ENCODE measurements around the gene FGR. TPM values are rescaled to one million over a fixed set of nuclear protein-coding genes. Genes with fewer than 3 reads are reported as not detected.
A peak's percentile ranks its signal among the peaks of the same experiment; 100 is the strongest.

Gene FGR
- total RNA-seq (2016; rRNA removed; fragmentation: Illumina TruSeq; extraction: Trizol) (not detected in 2 replicates), polyA plus RNA-seq (2011; rRNA removed) (0.04 TPM in 1 of 2 replicates, not detected in the other), polyA minus RNA-seq (2011; rRNA and poly(A)+ RNA removed; ENCODE audit: low replicate concordance) (0.33 TPM in 1 of 2 replicates, not detected in the other), Bru-seq, nascent RNA (percentile 13 among the genes with signal in this experiment), BruChase-seq, experiment 1, labeled RNA remaining after a 6-hour chase (percentile 5 among the genes with signal in this experiment), BruChase-seq, experiment 2, labeled RNA remaining after a 2-hour chase (percentile 15 among the genes with signal in this experiment)
- total RNA-seq (2016; cell fraction: cytosol; rRNA removed; fragmentation: Illumina TruSeq; extraction: Trizol; ENCODE audit: low read depth), result not detected in 2 replicates
- total RNA-seq (2016; cell fraction: insoluble cytoplasmic fraction; rRNA removed; fragmentation: Illumina TruSeq; extraction: Trizol), result not detected in 2 replicates
- total RNA-seq (2016; cell fraction: membrane; rRNA removed; fragmentation: Illumina TruSeq; extraction: Trizol), result not detected in 2 replicates
- not detected in 2 replicates for total RNA-seq (2016; cell fraction: nucleus; rRNA removed; fragmentation: Illumina TruSeq; extraction: Trizol)
- polyA plus RNA-seq (2011; cell fraction: cytosol; rRNA removed), result 0.01 and 0.04 TPM in 2 replicates
- 0.14 and 0.33 TPM in 2 replicates for polyA plus RNA-seq (2011; cell fraction: nucleus; rRNA removed)
- not detected in 2 replicates for polyA plus RNA-seq (2012)
- polyA plus RNA-seq (2016; cell fraction: cytosol; fragmentation: Illumina TruSeq; extraction: Trizol; ENCODE audit: low read depth), result not detected in 2 replicates
- not detected in 2 replicates for polyA plus RNA-seq (2016; cell fraction: insoluble cytoplasmic fraction; fragmentation: Illumina TruSeq; extraction: Trizol; ENCODE audit: low read depth)
- polyA plus RNA-seq (2016; cell fraction: membrane; fragmentation: Illumina TruSeq; extraction: Trizol; ENCODE audit: low read depth), result not detected in 2 replicates
- polyA plus RNA-seq (2016; cell fraction: nucleus; fragmentation: Illumina TruSeq; extraction: Trizol; ENCODE audit: insufficient read depth, low read depth), result not detected in 2 replicates
- polyA minus RNA-seq (2011; cell fraction: cytosol; rRNA and poly(A)+ RNA removed), result not detected in 2 replicates
- not detected in 2 replicates for polyA minus RNA-seq (2011; cell fraction: nucleus; rRNA and poly(A)+ RNA removed)
- long read RNA-seq, experiment 1, result 0 reads
- long read RNA-seq, experiment 2, result 0 reads

- DNase-seq (ENCODE audit: low spot score) (no peak), ATAC-seq (no peak)
- in situ Hi-C loops (cut with HindIII; ENCODE audit: extremely low pct_ligation_motif_present, low pct_unique_long_range_greater_than_20kb), result no loop called here
These were observed at the start of gene FGR for GRCh38 chr1:27634985-27635367. FGR (minus strand) TSS chr1:27635185; CDS start chr1:27623916, 11,269 bp downstream.

DNA sequence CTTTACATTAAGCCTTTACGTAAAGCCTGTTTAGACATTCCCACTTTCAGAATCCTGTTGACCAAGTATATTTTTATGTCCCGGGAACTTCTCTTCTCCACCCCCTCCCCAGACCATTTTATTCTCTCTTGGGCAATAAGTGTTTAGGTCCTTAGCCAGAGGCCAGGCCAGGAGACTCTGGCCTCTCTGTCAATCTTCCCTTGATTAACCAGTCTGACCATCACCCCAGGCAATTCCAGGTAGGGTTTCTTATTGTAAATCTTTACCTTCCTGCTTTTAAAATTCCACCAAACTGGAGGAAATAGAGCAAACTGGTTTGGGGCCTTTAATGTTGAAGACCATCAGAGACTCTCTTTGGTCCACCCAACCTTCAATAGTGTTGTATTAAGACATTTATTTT, 49.2 kb upstream of the FGR start:
- 50% methylated on average over 2 of the region's 2 CpGs for WGBS (ENCODE audit: low lambda C conversion rate)
- H4K20me1 ChIP-seq (ENCODE audit: insufficient read depth, low read length), result no peaks in the 10 kb centered on the region
- ChIA-PET CTCF (ENCODE audit: low intra/inter-chr PET ratio, low total read pairs) (no interaction called here), POLR2A (no interaction called here)
- intact Hi-C loops (cut with micrococcal nuclease; ENCODE audit: unreplicated experiment), result no loop called here
- in situ Hi-C loops (cut with HindIII; ENCODE audit: extremely low pct_ligation_motif_present, low pct_unique_long_range_greater_than_20kb), result no loop called here
- H3K27me3 ChIP-seq (ENCODE audit: control insufficient read depth in 1 of 2, insufficient read depth in 2 of 2, low read length in 2 of 2), result peaks cover 2 to 23% of the 10 kb centered on the region in 2 experiments; a peak in 2 of 5 replicates
- H3K4me3 ChIP-seq (replicated peaks in 1 of 3; ENCODE audit: insufficient read depth in 1 of 3, low read depth in 2 of 3, low read length in 3 of 3), result no peak overlapping the region
- H2AFZ ChIP-seq (ENCODE audit: low read length), result no peak overlapping the region
- H3K4me2 ChIP-seq (ENCODE audit: low read depth, low read length), result no peak overlapping the region
- DNase-seq (ENCODE audit: low spot score), result no peak
- H3K27ac ChIP-seq (ENCODE audit: extremely low read length, insufficient read depth, low read length), result no peak overlapping the region
- no TSS peak for BruUV-seq (replicated peaks)
- no peaks in the 10 kb centered on the region for H3K79me2 ChIP-seq (ENCODE audit: insufficient read depth, low read length)
- no peak for ATAC-seq
- no peaks in the 10 kb centered on the region for H3K36me3 ChIP-seq (replicated peaks in 1 of 2; ENCODE audit: control insufficient read depth in 1 of 2, insufficient read depth in 2 of 2, low read length in 2 of 2)
- peaks cover 26% of the 10 kb centered on the region for H3K9me3 ChIP-seq (ENCODE audit: low read length)
- H3K9ac ChIP-seq (ENCODE audit: insufficient read depth, low read depth, low read length), result no peak overlapping the region
- peaks cover 39% of the 10 kb centered on the region for H3K4me1 ChIP-seq (ENCODE audit: insufficient read depth, low read length)
- FAIRE-seq, result no peak
- TF ChIP-seq ZNF552 (CRISPR knock-in tag; IDR thresholded peaks at IDR 0.05; ENCODE audit: borderline replicate concordance), result no peak
- no peak for TF ChIP-seq JUN (CRISPR knock-in tag; IDR thresholded peaks at IDR 0.05)
- no peak for TF ChIP-seq PAX8 (CRISPR knock-in tag; IDR thresholded peaks at IDR 0.05; ENCODE audit: borderline replicate concordance)
- no peak for TF ChIP-seq REL (CRISPR knock-in tag; conservative IDR thresholded peaks at IDR 0.05)
- no peak for TF ChIP-seq NFRKB (IDR thresholded peaks at IDR 0.05)
- no peak for TF ChIP-seq ZNF670 (CRISPR knock-in tag; IDR thresholded peaks at IDR 0.05; ENCODE audit: borderline replicate concordance)
- no peak for TF ChIP-seq SKI (IDR thresholded peaks at IDR 0.05; ENCODE audit: partially characterized antibody)
- TF ChIP-seq, protein P1, sequence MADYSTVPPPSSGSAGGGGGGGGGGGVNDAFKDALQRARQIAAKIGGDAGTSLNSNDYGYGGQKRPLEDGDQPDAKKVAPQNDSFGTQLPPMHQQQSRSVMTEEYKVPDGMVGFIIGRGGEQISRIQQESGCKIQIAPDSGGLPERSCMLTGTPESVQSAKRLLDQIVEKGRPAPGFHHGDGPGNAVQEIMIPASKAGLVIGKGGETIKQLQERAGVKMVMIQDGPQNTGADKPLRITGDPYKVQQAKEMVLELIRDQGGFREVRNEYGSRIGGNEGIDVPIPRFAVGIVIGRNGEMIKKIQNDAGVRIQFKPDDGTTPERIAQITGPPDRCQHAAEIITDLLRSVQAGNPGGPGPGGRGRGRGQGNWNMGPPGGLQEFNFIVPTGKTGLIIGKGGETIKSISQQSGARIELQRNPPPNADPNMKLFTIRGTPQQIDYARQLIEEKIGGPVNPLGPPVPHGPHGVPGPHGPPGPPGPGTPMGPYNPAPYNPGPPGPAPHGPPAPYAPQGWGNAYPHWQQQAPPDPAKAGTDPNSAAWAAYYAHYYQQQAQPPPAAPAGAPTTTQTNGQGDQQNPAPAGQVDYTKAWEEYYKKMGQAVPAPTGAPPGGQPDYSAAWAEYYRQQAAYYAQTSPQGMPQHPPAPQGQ (CRISPR knock-in tag; IDR thresholded peaks at IDR 0.05; ENCODE audit: borderline replicate concordance), result no peak
- no peak for TF ChIP-seq SP5 (CRISPR knock-in tag; IDR thresholded peaks at IDR 0.05; ENCODE audit: borderline replicate concordance, low read depth)
- no peak for TF ChIP-seq KLF9 (CRISPR knock-in tag; IDR thresholded peaks at IDR 0.05; ENCODE audit: low read depth)
- TF ChIP-seq GATA4 (IDR thresholded peaks at IDR 0.05; ENCODE audit: borderline replicate concordance, low read depth), result no peak
- TF ChIP-seq NFIC (IDR thresholded peaks at IDR 0.05; ENCODE audit: low read length), result no peak

More at GRCh38 chr1:27634985-27635367, at the start of gene FGR:
- ChIA-PET POLR2A (no interaction called here), CTCF (ENCODE audit: low intra/inter-chr PET ratio, low total read pairs) (no interaction called here)
- H4K20me1 ChIP-seq (ENCODE audit: insufficient read depth, low read length), result no peaks in the 10 kb centered on the region
- WGBS (ENCODE audit: low lambda C conversion rate), result 58% methylated on average over 10 of the region's 28 CpGs
- FAIRE-seq, result no peak
- BruUV-seq (replicated peaks), result no TSS peak
- peaks cover 18% of the 10 kb centered on the region for H3K4me1 ChIP-seq (ENCODE audit: insufficient read depth, low read length)
- H3K9me3 ChIP-seq (ENCODE audit: low read length), result no peaks in the 10 kb centered on the region
- H3K4me2 ChIP-seq (ENCODE audit: low read depth, low read length), result no peak within 1 kb of the TSS
- no peak within 1 kb of the TSS for H2AFZ ChIP-seq (ENCODE audit: low read length)
- no peak within 1 kb of the TSS for H3K9ac ChIP-seq (ENCODE audit: insufficient read depth, low read depth, low read length)
- no peaks in the 10 kb centered on the region for H3K36me3 ChIP-seq (replicated peaks in 1 of 2; ENCODE audit: control insufficient read depth in 1 of 2, insufficient read depth in 2 of 2, low read length in 2 of 2)
- H3K27me3 ChIP-seq (ENCODE audit: control insufficient read depth in 1 of 2, insufficient read depth in 2 of 2, low read length in 2 of 2), result peaks cover 8 to 44% of the 10 kb centered on the region in 2 experiments; a peak in 4 of 5 replicates
- H3K79me2 ChIP-seq (ENCODE audit: insufficient read depth, low read length), result no peaks in the 10 kb centered on the region
- intact Hi-C loops (cut with micrococcal nuclease; ENCODE audit: unreplicated experiment), result no loop called here
- TF ChIP-seq AHR (CRISPR knock-in tag; IDR thresholded peaks at IDR 0.05) (no peak), ASH2L (IDR thresholded peaks at IDR 0.05; ENCODE audit: insufficient read length, low read depth, low read length) (no peak), MED8 (CRISPR knock-in tag; IDR thresholded peaks at IDR 0.05; ENCODE audit: insufficient replicate concordance) (no peak)
- no peak within 1 kb of the TSS for H3K27ac ChIP-seq (ENCODE audit: extremely low read length, insufficient read depth, low read length)
- H3K4me3 ChIP-seq (replicated peaks in 1 of 3; ENCODE audit: insufficient read depth in 1 of 3, low read depth in 2 of 3, low read length in 3 of 3), result no peak within 1 kb of the TSS
